ENCODE data around the gene C17orf100. TPM values are rescaled to one million over a fixed set of nuclear protein-coding genes. Genes with fewer than 3 reads are reported as not detected.

C17orf100 gene
- 0.45 and 0.92 TPM in 2 replicates for total RNA-seq (2014; rRNA removed)
- polyA plus RNA-seq (2012): 1.6 TPM

DNA sequence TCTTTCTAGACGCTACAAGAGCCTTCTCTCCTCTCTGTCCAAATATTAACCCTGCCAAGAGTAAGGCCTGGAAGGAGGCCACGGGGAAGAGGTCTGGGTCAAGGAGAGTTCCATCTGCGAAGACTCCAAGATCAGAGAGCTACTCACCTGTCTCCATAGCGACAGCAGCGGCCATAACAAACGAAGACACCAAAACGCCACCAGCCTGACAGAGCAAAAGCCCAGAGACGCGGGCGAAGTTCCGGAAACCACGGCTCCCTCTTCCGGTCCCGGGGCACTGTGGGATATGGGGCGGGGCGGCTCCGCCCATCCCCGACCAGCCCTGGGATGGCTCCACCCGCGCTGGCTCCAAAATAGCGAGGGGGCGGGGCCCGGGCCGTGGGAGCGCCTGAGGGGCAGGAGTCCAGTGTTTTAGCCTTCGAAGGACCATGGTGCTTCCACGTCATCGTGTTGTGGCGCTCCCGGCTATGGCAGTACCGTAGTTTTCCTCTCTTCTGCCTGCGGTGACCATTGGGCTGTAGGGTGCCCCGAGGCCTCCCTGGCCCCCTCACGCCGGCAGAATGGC is at the start of gene C17orf100, which contains the start of gene MED31:
C17orf100 (plus strand) TSS at position 409 of the 565 bp plus-strand sequence; CDS start at position 561, 152 bp downstream.
MED31 (minus strand) TSS at position 252 of the 565 bp plus-strand sequence; CDS start at position 175, 77 bp downstream.
- peak; percentile 90 for DNase-seq (ENCODE audit: low read depth)

DNA sequence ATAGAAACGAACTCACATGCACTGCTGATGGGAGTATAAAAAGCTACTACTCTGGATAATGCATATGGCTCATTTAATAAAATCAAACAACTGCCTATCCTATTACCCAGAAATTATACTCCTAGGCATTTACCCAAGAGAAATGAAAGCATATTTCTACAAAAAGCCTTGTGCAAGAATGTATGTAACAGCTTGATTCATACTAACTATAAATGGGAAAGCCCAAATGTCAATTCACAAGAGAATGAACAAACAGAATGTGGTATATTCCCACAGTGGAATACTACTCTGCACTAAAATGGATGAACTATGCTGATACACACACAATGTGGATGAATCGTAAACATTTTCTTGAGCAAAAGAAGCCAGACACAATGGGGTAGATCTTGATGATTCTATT is 49.4 kb upstream of the C17orf100 start:
- DNase-seq (ENCODE audit: low read depth): no peak

DNA sequence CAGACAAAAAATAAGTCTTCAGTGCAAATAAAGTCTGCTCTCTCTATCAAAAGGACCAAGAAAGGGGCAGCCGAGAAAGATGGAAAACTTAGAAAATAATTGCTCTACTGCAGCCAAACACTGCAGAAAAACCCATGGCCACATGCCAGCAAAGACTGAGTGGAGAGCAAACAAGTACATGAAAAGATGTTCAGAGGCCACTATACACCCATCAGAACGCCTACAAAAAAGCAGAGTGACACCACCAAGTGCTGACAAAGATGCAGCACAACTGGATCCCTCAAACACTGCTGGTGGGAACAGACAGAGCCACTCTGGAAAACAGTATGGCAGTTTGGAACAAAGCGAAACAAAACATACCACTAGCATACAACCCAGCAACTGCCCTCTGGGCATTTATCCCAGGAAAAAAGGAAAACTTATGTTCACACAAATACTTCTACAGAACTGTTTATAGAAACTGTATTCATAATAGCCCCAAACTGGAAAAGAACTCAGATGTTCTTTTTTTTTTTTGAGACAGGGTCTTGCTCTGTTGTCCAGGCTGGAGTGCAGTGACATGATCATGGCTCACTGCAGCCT is 47.7 kb upstream of the C17orf100 start:
- DNase-seq (ENCODE audit: low read depth): peak; percentile 11

DNA sequence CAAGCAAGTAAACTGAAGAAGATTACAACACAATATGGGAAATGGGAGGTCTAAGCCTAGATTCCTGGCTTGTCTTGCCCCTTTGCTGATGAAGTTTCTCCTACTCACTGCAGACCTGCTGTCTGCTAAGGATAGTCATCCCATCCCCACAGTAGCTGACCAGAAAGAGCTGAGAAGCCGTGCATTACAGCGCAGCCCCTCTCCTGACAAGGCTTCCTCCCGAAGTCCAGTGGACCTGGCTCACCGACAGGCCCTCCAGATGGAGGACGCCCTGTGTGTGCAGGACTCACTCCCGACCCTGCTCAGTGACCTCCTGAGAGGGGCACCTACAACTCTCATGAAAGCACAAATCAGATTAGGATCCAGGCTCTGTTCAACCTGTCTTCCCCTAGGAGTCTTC is 46.4 kb upstream of the C17orf100 start:
- DNase-seq (ENCODE audit: low read depth): no peak

DNA sequence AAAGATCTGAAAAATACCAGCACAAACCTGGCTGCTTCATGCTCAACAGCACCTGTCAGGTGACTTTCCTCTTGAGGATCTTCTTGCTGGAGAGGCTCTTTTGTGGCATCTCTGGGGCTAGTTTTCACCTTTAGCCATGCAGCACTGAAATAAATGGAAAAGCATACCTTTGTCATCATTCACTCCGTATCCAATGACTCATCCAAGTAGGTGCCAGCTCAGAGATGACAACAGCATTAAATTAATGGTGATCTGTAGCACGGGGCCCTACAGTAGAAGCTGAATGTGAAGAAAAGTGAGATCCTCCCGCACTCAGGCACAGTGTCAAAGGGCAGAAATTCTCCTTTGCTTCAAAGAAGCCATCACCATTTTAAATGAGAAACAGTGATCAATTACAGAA is 43.2 kb upstream of the C17orf100 start:
- no peak for DNase-seq (ENCODE audit: low read depth)

DNA sequence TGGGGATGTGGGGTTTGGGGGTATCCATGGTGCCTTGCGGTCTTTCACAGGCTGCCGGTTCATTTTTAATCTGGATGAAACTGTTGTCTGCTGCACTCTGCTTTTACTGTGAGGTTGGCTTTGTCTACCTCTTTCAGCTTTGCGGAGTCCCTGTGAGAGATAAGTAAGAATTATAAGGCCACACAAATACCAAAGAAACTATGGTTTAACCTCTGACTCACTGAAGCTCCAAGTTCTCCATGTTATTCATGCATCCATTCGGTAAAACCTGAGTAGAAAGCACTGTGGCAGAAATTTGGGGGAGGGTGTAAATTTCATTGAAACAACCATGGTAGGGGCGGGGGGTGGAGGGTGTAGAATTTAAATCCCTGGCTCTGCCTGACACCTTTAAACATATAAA is 41.6 kb upstream of the C17orf100 start:
- DNase-seq (ENCODE audit: low read depth): no peak

DNA sequence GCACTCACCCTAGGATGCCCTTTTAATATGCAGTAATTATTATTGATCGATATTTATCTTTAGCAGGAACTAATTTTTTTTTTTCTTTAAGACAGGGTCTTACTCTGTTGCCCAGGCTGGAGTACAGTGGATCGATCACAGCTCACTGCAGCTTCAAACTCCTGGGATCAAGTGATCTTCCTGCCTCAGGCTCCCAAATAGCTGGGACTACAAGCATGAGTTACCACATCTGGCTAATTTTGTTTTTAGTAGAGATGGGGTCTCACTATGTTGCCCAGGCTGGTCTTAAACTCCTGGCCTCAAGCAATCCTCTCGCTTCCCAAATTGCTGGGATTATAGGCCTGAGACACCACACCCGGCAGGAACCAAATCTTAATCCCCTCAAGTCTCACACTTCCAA is 40.3 kb upstream of the C17orf100 start:
- DNase-seq (ENCODE audit: low read depth): no peak

DNA sequence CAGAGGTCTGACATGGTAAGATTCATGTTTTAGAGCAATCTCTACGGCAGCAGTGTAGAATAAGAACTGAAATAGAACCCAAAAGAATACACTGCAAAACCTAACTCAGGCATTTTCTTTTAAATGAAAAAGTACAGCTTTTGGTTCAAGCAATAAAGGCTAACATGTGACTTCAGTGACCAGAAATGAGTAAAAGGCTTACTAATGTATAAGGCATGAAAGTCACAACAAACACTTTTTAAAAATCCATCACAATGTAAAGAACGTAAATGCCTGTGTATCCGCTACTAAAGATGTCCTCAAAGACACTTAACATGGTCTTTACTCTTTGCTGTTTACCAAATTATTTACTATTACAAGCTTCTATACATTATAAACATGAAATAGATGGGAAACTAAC is 27.6 kb upstream of the C17orf100 start:
- no peak for DNase-seq (ENCODE audit: low read depth)

DNA sequence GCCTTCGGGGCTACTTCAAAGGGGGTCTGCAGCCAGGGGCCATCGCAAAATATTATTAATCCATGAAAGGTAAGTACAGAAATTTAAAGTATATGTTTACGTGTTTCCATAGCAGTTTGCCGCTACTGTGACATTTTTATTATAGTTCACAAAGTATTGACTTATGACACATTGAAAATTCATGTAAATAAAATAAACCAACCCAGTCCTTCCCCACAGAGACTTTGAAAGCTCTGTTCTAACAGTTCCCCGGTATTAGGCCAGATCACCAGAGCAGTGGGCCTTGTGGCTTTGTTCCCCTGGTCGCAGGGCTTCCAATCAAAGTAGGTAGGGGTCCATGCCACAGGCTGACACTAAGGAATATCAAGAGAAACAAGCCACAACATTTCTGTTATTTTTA is 24.9 kb upstream of the C17orf100 start:
- no peak for DNase-seq (ENCODE audit: low read depth)

DNA sequence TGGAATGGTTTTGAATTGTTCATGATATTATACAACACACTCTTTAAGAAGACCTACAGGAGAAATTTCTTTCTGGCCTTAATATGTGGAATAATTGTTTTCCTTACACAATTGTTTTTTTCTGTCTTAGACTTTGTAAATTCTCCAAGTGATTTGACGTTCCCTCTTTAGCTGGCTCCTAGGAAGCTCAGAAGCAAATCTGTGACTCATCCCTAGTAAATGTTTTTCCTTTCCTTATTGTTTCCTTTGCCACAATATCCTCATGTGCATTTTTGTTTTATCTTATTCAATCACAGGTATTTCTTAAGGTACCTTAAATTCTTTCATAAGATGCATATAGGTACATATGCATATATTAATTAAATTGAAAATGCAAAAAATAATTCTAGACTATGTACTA is 24.5 kb upstream of the C17orf100 start:
- DNase-seq (ENCODE audit: low read depth): no peak

DNA sequence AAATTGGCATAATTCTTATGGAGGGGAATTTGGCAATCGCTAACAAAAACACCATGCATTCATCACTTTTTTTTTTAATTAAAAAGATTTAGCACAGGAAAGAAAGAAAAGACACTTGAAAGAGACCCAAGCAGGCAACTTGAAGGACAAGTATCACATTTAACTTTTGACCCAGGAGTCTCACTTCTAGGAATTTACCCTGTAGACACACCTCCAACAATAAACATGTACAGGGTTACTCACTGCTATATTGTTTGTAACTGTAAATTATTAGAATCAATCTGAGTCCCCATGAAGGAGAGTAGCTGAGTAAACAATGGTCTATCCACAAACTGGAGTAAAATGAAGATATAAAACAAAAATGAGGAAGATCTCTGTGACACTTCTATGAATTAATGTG is 21.2 kb upstream of the C17orf100 start:
- DNase-seq (ENCODE audit: low read depth): no peak

DNA sequence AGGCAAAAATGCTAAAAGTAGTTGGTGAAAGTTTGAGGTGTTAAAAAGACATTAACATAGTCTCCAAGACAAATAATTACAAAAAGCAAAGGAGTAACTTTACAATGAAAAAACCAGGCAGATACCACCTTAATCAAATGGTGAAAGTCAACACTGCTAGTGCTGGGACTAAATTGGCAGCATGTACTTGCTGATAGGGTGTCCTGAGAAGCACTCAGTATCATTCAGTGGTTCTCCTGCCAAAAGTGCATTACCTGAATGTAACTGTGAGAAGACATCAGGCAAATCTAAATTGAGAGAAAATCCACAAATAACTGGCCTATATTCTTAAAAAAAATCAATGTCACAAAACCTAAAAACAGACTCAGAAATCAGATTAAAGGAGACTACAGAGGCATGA is 19.0 kb upstream of the C17orf100 start:
- no peak for DNase-seq (ENCODE audit: low read depth)

DNA sequence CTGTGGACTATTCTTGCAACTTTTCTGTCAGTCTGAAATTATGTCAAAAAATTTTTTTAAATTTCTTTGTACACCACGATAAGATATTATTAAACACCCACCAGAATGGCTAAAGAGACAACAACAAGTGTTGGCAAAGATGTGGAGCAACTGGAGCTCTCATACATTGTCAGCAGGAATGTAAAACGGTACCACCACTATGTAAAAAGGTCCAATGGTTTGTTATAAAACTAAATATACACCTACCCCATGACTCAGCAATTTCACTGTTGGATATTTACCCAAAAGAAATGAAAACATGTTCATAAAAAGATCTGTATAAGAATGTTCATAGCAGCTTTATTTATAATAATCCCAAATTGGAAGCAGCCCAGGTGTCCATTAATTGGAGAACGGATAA is 18.3 kb upstream of the C17orf100 start:
- DNase-seq (ENCODE audit: low read depth): no peak

DNA sequence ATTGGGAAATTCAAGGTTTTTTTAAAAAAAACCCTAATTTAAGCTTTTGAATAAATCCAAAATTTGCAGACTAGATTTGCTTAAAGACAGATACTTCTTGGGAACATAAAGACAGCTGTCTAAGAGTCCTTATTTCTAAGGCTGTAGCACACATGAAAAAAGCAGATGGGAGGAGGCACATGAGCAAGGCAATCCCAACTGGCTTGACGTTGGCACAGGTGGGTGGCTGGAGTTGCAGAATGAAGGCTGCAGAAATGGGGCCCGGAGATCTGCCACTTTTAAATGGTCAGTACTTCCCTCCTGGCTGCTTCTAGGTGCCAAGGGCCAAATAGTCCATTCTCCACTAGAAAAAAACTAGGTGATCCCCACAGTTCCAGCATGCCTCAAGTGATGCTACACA is 15.5 kb upstream of the C17orf100 start:
- no peak for DNase-seq (ENCODE audit: low read depth)

DNA sequence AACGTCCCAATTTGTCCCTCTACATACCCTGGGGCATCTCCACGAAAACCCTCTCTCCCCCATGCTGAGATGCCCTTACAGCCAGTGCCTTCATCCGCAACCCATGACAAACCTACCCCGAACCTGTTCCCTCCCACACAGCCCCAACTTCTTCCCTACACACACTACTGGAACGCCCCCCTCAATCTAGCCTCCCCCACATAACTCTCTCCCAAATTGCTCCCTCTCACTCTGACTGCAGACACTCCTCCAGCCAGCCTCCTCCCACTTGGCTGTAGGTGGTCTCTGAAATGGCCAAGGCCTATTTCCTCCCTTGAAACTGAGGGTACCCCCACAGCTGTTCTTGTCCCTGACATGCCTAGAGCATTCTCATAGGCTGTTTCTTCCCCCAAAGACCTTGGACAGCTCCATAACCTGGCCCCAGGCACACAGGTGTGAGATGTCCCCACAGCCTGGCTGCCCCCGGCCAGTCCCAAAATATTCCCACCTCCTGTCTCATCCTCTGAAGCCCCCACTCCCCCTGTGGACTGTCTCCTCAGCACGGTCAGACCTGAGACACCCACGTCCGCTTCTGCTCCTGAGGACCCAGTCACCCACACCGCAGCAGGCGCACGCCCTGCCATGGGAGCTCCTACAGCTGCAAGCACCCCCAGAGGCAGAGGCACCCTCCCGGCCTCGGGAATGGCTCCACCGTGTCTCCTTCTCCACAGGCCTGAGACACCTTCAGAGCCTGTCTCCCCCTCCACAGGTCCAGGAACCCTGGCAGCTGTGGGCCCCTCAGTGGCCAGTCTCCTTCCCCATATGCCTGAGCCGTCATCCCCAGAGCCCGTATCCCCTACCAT is 14.7 kb upstream of the C17orf100 start:
- no peak for DNase-seq (ENCODE audit: low read depth)

DNA sequence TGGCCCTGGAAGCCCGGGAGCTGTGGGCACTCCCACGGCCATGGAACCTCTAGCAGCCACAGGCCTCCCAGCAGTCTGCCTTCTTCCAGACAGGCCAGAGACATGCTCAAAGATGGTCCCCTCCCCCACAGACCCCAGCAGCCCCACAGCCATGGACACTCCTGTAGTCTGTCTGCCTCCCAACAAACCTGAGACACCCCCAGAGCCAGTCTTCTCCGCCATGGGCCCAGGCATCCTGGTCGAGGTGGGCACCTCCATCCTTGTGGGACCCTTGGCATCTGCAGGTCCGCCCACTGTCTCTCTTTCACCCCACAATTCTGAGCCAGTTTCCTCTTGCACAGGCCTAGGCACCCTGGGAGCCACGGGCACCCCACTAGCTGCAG is 14.1 kb upstream of the C17orf100 start:
- DNase-seq (ENCODE audit: low read depth): no peak

DNA sequence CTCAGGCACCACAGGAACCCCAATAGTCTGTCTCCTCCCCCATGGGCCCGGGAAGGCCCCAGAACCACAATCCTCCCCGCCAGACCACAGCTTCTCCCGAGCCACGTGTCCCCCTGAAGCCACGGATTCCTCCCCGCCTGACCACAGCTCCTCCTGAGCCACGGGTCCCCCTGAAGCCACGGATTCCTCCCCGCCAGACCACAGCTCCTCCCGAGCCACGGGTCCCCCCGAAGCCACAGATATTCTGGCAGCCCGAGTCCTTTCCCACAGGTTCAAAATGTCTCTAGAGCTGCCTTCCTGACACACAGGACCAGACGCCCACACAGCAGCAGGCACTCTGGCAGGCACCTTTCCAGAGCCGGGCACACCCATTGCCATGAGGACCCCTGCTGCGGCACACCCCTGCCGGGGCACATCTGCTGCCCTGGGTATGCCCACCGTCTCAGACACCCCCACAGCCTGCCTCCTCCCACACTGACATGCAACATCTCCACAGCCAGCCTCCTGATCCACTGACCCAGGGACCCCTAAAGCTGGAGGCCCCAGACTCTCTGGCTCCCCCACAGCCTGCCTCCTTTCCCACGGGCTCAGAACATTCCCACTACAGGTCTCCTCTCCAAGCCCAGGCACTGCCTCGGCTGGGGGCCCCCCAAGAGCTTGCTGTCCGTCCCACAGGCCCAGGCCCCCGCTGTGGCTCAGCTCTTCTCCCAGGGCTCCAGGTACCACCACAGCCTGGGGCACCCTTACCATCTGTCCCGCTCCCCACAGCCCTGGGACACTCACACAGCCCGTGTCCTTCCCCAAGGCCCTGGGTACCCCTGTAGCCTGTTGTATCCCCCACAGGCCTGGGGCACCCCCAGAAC is 13.3 kb upstream of the C17orf100 start:
- no peak for DNase-seq (ENCODE audit: low read depth)

DNA sequence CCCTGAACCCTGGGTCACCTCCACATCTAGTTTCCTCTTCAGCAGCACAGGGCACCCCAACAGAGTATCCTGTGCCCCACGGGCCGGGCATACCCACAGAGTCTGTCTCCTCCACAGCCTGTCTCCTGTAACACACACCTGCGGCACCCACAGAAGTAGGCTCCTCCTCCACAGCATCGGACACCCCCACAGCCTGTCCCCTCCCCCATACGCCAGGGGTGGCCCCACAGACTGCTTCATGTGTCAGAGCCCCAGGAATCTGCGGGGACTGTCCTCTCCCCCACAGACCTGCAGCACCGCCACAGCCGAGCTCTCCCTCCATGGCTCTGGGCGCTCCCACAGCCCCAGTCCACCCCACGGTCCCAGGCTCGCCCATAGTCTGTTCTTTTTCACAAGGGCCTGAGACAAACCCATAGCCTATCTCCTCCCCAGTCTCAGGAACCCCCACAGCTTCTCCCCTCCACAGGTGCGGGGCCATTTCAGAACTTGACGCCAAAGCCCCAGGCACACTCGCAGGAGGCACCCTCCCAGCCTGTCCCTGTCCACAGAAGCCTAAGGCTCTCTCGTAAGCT is 12.5 kb upstream of the C17orf100 start:
- no peak for DNase-seq (ENCODE audit: low read depth)

DNA sequence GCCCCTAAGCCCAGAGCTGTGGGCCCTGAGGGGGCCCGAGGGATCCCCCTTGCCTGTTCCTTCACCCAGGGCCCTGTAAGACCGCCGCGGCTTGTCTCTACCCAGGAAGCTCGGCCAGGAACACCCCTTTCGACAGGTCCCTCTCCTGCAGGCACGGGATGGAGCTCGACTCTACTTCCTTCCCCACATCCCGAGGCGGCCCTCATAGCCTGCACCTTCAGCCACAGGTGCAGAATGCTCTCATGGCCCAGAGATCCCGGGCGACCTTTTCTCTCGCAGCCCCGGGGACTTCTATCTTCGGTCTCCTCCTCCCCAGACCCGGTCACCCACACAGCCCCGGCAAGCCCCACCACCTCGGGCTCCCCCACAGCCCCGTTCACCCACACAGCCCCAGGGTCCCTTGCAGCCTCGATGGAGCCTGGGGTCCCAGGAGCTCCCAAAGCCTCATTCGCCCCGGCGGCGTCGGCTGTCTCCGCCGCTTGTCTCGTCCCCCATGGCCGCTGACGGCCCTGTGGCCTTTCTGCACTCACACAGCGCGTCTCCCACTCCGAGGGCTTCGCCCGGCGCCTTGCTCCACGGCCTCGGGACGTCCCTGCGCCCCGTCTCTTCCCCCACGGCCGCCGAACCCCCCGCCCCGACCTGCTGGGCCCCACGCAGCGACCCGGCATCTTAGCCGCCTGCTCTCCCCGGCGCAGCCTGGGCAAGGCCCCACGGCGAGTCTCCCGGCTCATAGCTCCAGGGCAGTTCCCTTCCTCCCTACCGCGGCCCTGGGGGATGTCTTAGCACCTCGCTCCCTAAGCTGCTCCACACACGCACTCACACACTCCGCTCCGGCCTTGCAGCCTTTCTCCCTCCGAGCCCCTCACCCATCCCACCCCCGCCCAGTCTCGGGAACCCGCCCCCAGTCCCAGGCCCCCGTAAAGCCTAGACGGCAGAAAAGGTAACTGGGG is 11.7 kb upstream of the C17orf100 start:
- peak; percentile 31 for DNase-seq (ENCODE audit: low read depth)

DNA sequence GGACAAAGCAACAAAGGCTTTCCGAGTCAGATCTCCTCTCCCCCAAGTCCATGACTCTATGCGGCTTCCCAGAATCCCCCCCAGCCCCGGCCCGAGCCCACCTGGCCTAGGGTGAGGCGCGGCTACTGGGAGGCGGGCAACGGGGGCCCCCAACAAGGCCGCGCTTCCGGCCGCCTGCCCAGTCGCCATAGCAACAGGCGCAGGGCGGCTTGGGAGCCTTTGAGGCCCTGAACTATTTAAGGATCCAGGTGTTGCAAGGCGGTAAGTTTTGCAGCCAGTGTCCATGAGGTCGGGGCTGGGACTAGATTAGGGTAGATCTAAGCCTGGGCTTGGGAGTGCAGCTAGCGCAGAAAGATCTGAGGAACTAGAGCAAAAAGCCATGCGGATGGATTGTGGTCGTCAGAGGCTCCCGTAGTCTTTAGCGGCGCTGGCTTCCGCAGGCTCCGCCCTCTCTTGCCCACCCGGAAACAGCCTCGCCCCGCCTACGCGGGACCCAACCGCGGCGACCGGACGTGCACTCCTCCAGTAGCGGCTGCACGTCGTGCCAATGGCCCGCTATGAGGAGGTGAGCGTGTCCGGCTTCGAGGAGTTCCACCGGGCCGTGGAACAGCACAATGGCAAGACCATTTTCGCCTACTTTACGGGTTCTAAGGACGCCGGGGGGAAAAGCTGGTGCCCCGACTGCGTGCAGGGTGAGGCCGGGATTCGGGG is 10.9 kb upstream of the C17orf100 start, which contains the start of the genes KIAA0753 and TXNDC17:
KIAA0753 (minus strand) TSS at position 176 of the 711 bp plus-strand sequence. CDS start 5,608 bp downstream, outside the sequence.
TXNDC17 (plus strand) TSS at position 525 of the 711 bp plus-strand sequence; CDS start at position 548, 23 bp downstream.
- DNase-seq (ENCODE audit: low read depth): peak; percentile 84
